Right ventricle myocardium superior (tissue), 1 donor: ENCODE measurements around the gene NR6A1. TPM values are rescaled to one million over a fixed set of nuclear protein-coding genes. Genes with fewer than 3 reads are reported as not detected.

Experiments used
- ATAC-seq: fragments of 200-7000 bp; cut with Tn5 transposase; one replicate; pipeline ENCODE4 v1.9.1; 2020; ENCODE audit warnings: mild to moderate bottlenecking; ENCODE audit not compliant: poor library complexity
- DNase-seq: peaks from one replicate; pipeline ENCODE4 v3.0.0-alpha.2; 2020
- intact Hi-C: fragments of 100-400 bp; cut with DNase I; formaldehyde crosslinking; loops from one replicate; pipeline ENCODE4 v1.11.2; 2022
- total RNA-seq: library from RNA; stranded (reverse); fragmentation: NEBNext Ultra II Directional; extraction: Animal tissue kit (Norgen Biotek cat#: 25700); gene quantifications from one replicate; pipeline ENCODE4 v1.2.1, GENCODE V29; 2021
- donor health status: DM: no; HTN: yes; CAD: no; lungs with severe emphysema.

The NR6A1 gene
- total RNA-seq, 1 donor from 2014 or later: 1.4 TPM

- intact Hi-C loops: loop anchor here (2.0 to 5.0 kb wide), 2 partner anchors 94 to 158 kb away; no protein-coding TSS in a partner anchor
- ATAC-seq (no peak), DNase-seq (no peak)
Observed at GRCh38 chr9:124710766-124711165, 60.3 kb downstream of the NR6A1 start.

GRCh38 chr9:124709292-124709690 lies 61.8 kb downstream of the NR6A1 start:
- DNase-seq (no peak), ATAC-seq (no peak)
- intact Hi-C loops: no loop called here

DNA sequence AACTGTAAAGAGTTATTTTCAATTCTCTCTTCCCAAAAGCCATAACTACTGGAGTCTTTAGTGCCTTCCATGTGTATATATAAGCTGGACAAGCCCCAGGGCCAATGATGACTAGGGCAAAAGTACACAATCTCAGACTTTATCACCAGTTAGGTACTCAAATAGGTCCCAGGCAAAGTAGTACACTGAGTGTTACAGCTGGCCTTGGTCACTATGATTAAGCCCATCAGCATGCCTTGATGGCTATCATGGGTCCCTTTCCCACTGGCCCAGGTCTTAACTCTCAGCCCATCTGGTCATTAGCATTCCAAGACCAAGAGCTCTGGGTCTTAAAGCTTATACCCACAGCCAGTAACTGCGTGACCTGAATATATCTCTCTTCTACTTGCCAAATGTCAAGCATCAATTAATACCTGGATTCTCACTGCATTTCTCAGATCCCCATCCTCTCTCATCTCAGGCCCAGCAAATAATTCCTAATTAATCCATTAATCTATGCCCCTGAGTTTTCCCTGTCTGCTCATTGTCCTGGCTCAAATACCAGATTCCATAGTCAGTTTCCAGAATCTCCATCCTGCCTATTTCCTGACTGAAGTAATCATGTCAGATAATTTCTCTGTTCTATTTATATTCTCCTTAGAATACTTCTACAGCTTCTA lies 62.3 kb downstream of the NR6A1 start:
- no peak for DNase-seq
- intact Hi-C loops: no loop called here
- no peak for ATAC-seq

- ATAC-seq (no peak), DNase-seq (no peak)
- intact Hi-C loops: no loop called here
Observed at GRCh38 chr9:124708074-124708473, 63.0 kb downstream of the NR6A1 start.

GRCh38 chr9:124707666-124708065 lies 63.4 kb downstream of the NR6A1 start:
- ATAC-seq: no peak
- DNase-seq: no peak
- intact Hi-C loops: no loop called here

- DNase-seq (no peak), ATAC-seq (no peak)
- intact Hi-C loops: no loop called here
Observed at GRCh38 chr9:124706685-124707084, 64.4 kb downstream of the NR6A1 start.

- no peak for DNase-seq
- no peak for ATAC-seq
- intact Hi-C loops: no loop called here
Observed at GRCh38 chr9:124699575-124699974, 71.5 kb downstream of the NR6A1 start.

DNA sequence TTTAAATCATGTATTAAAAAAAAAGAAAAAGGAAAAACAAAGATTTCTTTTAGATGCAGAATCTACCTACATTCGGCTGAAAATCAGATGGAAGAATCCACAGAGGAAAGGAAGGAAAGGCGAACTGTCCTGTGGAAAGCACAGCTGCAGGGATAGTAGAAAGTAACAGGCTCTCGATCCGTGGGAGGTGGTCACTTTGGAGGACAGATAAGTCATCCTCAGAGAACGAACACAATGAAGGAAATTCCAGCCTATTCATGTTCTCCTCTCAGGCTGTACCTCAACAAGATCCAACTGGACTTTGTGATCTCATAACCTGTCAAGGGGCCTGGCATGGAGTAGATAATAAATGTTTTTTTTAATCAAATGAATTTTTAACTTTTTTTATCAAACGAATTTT lies 72.8 kb downstream of the NR6A1 start:
- ATAC-seq (no peak), DNase-seq (no peak)
- intact Hi-C loops: no loop called here

GRCh38 chr9:124697326-124698200 lies 73.5 kb downstream of the NR6A1 start:
- no peak for DNase-seq
- intact Hi-C loops: no loop called here
- no peak for ATAC-seq

- ATAC-seq (no peak), DNase-seq (no peak)
- intact Hi-C loops: no loop called here
Observed at GRCh38 chr9:124696101-124696500, 75.0 kb downstream of the NR6A1 start.

GRCh38 chr9:124695280-124695890 lies 75.7 kb downstream of the NR6A1 start:
- no peak for DNase-seq

DNA sequence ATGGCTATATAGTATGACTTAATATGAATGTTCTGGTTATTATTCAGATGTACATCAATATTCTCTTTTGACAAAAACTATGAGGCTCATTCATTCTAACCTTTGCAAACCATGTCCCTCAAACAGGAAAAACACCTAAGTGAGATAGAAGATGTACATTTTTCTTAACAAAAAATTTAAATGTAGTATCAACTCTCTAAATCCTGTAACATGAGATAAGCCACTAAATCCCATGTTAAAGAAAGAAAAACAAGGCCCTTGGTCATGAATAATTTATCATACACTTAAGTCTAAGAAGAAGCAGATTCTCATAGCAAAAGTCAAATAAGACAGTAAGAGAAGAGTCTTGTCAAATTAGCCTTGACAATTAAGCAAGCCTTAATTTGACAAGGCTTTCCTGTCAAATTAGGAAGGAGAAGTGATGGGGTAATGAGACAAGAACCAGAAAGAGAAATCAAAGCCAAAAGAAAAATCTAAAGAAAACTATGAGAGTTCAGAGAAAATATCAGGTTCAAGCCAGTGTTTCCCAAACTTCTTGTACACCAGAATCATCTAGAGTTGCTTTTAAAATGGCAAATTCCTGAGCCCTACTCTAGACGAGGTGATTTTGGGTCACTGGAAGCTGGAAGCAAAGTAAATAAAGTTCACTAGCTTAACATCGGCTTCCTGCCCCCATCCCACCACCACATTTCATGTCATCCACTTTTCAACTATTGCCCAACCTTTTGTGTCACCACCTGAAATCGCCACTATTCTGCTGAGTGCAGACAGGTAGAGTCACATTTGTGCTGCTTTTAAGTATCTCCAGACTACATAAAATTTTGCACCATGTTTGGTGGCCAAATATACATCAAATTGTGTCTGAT lies 76.5 kb downstream of the NR6A1 start:
- intact Hi-C loops: no loop called here
- no peak for ATAC-seq
- DNase-seq: no peak

More at GRCh38 chr9:124695280-124695890, 75.7 kb downstream of the NR6A1 start:
- no peak for ATAC-seq
- intact Hi-C loops: no loop called here

DNA sequence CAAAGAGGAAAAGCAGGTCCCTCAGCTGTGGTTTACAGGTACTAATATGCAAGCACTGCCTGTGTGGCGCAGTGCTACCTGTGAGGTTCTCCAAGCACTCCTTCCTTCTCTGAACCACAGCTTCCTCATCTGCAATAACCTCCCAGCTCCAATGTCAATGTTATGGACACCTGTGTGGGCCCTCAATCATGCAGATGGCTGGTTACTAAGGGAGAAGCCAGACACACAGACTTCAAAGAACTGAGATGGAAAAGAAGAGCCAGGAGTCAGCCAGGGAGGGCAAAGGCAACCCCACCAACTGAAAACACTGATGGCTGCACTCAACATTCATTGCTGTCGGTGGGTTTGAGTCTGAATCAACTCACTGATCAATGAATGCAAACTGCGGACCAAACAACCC lies 77.7 kb downstream of the NR6A1 start:
- no peak for DNase-seq
- intact Hi-C loops: no loop called here
- no peak for ATAC-seq

GRCh38 chr9:124688238-124688904 lies 82.7 kb downstream of the NR6A1 start:
- DNase-seq (no peak), ATAC-seq (no peak)
- intact Hi-C loops: no loop called here

DNA sequence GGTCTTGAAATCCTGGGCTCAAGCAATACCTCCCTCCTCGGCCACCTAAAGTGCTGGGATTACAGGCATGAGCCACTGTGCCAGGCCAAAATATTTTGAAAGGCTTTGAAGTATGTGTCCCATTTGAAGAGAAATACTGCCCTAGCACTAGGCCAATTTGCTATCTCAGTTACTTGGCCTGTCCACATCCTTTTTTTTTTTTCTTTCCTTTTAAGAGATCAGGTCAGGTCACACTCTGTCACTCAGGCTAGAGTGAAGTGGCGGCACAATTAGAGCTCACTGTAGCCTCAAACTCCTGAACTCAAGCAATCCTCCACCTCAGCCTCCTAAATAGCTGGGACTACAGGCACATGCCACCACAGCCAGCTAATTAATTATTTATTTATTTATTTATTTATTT lies 84.2 kb downstream of the NR6A1 start:
- intact Hi-C loops: no loop called here
- ATAC-seq (peak; percentile 73), DNase-seq (no peak)

DNA sequence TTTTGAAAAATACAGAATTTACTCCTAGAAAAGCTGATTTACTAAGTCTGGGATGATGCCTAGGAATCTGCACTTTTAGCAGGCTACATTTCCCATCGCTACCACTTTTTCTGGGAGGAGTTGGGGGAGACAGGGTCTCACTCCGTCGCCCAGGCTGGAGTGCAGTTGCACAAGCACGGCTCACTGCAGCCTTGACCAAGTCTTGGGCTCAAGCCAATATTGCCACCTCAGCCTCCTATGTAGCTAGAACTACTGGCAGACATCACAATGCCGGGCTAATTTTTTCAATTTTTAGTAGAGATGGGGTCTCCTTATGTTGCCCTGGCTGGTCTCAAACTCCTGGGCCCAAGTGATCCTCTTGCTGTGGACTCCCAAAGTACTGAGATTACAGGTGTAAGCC lies 85.9 kb downstream of the NR6A1 start:
- DNase-seq: no peak
- ATAC-seq: no peak
- intact Hi-C loops: no loop called here

GRCh38 chr9:124684169-124684568 lies 86.9 kb downstream of the NR6A1 start:
- ATAC-seq (peak; percentile 93), DNase-seq (no peak)
- intact Hi-C loops: no loop called here

GRCh38 chr9:124683043-124683442 lies 88.1 kb downstream of the NR6A1 start:
- DNase-seq: no peak
- intact Hi-C loops: no loop called here
- ATAC-seq: no peak
